HepG2 (cell line): ENCODE measurements around the gene EMILIN3. TPM values are rescaled to one million over a fixed set of nuclear protein-coding genes. Genes with fewer than 3 reads are reported as not detected.
A peak's percentile ranks its signal among the peaks of the same experiment; 100 is the strongest.

Experiments used
- ELF3 ChIP-seq: IDR thresholded peaks from 2 replicates; pipeline ENCODE4 v1.6.1; 2016; ENCODE audit warnings: missing genetic modification reagents, missing compliant biosample characterization
- ERF ChIP-seq: IDR thresholded peaks from 2 replicates; pipeline ENCODE4 v1.6.1; 2018; ENCODE audit warnings: missing biosample characterization, missing genetic modification reagents
- GABPA ChIP-seq, 2 experiments: IDR thresholded peaks; 2 replicates each; pipeline ENCODE4 v1.6.1; 2011 to 2016; ENCODE audit warnings: low read depth in 2 of 2, low read length in 1 of 2, missing biosample characterization in 1 of 2, missing genetic modification characterization in 1 of 2
- GPN1 ChIP-seq: sonication (generic); formaldehyde crosslinking; IDR thresholded peaks from 2 replicates; pipeline ENCODE4 v1.5.1; 2020; ENCODE audit warnings: missing genetic modification reagents, borderline replicate concordance
- MIXL1 ChIP-seq: IDR thresholded peaks from 2 replicates; pipeline ENCODE4 v1.6.1; 2016
- MYNN ChIP-seq: sonication (generic); formaldehyde crosslinking; IDR thresholded peaks from 2 replicates; pipeline ENCODE4 v1.4.0; 2020; ENCODE audit warnings: mild to moderate bottlenecking, low read depth, missing genetic modification reagents
- NR2F6 ChIP-seq, 2 experiments: IDR thresholded peaks; 2 replicates each; pipeline ENCODE4 v1.6.1; 2016; ENCODE audit warnings: antibody characterized with exemption in 1 of 2, mild to moderate bottlenecking in 1 of 2
- POLR2G ChIP-seq: fragments of 200-400 bp; formaldehyde crosslinking; IDR thresholded peaks from 2 replicates; pipeline ENCODE4 v1.6.1; 2018; ENCODE audit warnings: mild to moderate bottlenecking, low read depth, low read length, moderate library complexity
- SMC3 ChIP-seq: IDR thresholded peaks from 2 replicates; pipeline ENCODE4 v1.6.1; 2011; ENCODE audit warnings: low read length, improper control_type of control experiment
- THAP9 ChIP-seq: sonication (generic); formaldehyde crosslinking; IDR thresholded peaks from 2 replicates; pipeline ENCODE4; 2020; ENCODE audit warnings: missing genetic modification reagents, mild to moderate bottlenecking, borderline replicate concordance
- XBP1 ChIP-seq: sonication (generic); formaldehyde crosslinking; IDR thresholded peaks from 2 replicates; pipeline ENCODE4 v1.5.0; 2020; ENCODE audit warnings: missing genetic modification reagents
- ZMYM2 ChIP-seq: sonication (generic); formaldehyde crosslinking; IDR thresholded peaks from 2 replicates; pipeline ENCODE4 v1.8.0; 2022; ENCODE audit warnings: mild to moderate bottlenecking, missing genetic modification reagents
- ZMYM4 ChIP-seq: sonication (generic); formaldehyde crosslinking; IDR thresholded peaks from 2 replicates; pipeline ENCODE4 v1.8.1; 2023; ENCODE audit warnings: mild to moderate bottlenecking, missing genetic modification reagents
- ZNF280D ChIP-seq: sonication (generic); formaldehyde crosslinking; IDR thresholded peaks from 2 replicates; pipeline ENCODE4 v1.5.1; 2020; ENCODE audit warnings: mild to moderate bottlenecking, missing genetic modification reagents
- ZNF354B ChIP-seq: sonication (generic); formaldehyde crosslinking; IDR thresholded peaks from 2 replicates; pipeline ENCODE4 v1.8.0; 2022; ENCODE audit warnings: mild to moderate bottlenecking, missing genetic modification reagents
- ZNF768 ChIP-seq: sonication (generic); formaldehyde crosslinking; IDR thresholded peaks from 2 replicates; pipeline ENCODE4 v1.4.0; 2020; ENCODE audit warnings: missing genetic modification reagents
- ZSCAN31 ChIP-seq: sonication (generic); formaldehyde crosslinking; IDR thresholded peaks from 2 replicates; pipeline ENCODE4 v1.5.0; 2020; ENCODE audit warnings: low read depth, mild to moderate bottlenecking, missing genetic modification reagents
- polyA plus RNA-seq, 8 experiments: library from polyadenylated mRNA; depleted of rRNA in 3 of 8; stranded (reverse) in 7 of 8; unstranded in 1 of 8; fragments of >200 nt; fragmentation: Illumina TruSeq in 4 of 8; extraction: Trizol in 4 of 8; gene quantifications; 2 replicates each; pipeline versions ENCODE4 v1.2.1 to v1.2.3, GENCODE V29; 2011 to 2016; ENCODE audit warnings: low read depth in 4 of 8, missing spikeins in 1 of 8, mixed read lengths in 1 of 8; ENCODE audit not compliant: insufficient read depth in 1 of 8
- total RNA-seq, 5 experiments: library from RNA; depleted of rRNA; stranded (reverse); fragments of >200 nt; fragmentation: Illumina TruSeq; extraction: Trizol; gene quantifications; 2 replicates each; pipeline ENCODE4 v1.2.3, GENCODE V29; 2016; ENCODE audit warnings: low read depth in 1 of 5
- TF ChIP-seq, protein P1 (sequence below): sonication (generic); formaldehyde crosslinking; IDR thresholded peaks from 2 replicates; pipeline ENCODE4 v1.4.0; 2020; ENCODE audit warnings: missing genetic modification reagents
- TF ChIP-seq, protein P2 (sequence below): sonication (generic); formaldehyde crosslinking; IDR thresholded peaks from 2 replicates; pipeline ENCODE4 v1.9.0; 2021; ENCODE audit warnings: missing genetic modification reagents, mild to moderate bottlenecking, borderline replicate concordance

EMILIN3 gene
- total and polyA plus RNA-seq, 2 of the 13 experiments (the other 11 are each of a cell fraction or from before 2014, with no cell fraction given): 0.25 to 0.29 TPM

GRCh38 chr20:41395667-41396664, 29.3 kb upstream of the EMILIN3 start (continued):
- TF ChIP-seq, protein P1, sequence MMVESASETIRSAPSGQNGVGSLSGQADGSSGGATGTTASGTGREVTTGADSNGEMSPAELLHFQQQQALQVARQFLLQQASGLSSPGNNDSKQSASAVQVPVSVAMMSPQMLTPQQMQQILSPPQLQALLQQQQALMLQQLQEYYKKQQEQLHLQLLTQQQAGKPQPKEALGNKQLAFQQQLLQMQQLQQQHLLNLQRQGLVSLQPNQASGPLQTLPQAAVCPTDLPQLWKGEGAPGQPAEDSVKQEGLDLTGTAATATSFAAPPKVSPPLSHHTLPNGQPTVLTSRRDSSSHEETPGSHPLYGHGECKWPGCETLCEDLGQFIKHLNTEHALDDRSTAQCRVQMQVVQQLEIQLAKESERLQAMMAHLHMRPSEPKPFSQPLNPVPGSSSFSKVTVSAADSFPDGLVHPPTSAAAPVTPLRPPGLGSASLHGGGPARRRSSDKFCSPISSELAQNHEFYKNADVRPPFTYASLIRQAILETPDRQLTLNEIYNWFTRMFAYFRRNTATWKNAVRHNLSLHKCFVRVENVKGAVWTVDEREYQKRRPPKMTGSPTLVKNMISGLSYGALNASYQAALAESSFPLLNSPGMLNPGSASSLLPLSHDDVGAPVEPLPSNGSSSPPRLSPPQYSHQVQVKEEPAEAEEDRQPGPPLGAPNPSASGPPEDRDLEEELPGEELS (CRISPR knock-in tag): peak; percentile 21; the same call in 1 of the 2 replicates
- TF ChIP-seq ELF3 (peak; percentile 50; the same call in 1 of the 2 replicates), THAP9 (CRISPR knock-in tag) (no peak), ERF (CRISPR knock-in tag) (0 out of 2 replicates have a peak, but pooled peaks have one; percentile 42), MIXL1 (CRISPR knock-in tag) (0 out of 2 replicates have a peak, but pooled peaks have one; percentile 39), ZNF280D (0 out of 2 replicates have a peak, but pooled peaks have one; percentile 75), MYNN (CRISPR knock-in tag) (0 out of 2 replicates have a peak, but pooled peaks have one; percentile 44), ZNF768 (peak; percentile 71; the same call in 1 of the 2 replicates), XBP1 (peak; percentile 97), ZMYM4 (CRISPR knock-in tag) (no peak), SMC3 (0 out of 2 replicates have a peak, but pooled peaks have one; percentile 21), NR2F6 (IDR thresholded peaks at IDR 0.05) (no peak), NR2F6 (CRISPR knock-in tag; IDR thresholded peaks at IDR 0.05) (0 out of 2 replicates have a peak, but pooled peaks have one; percentile 21), GPN1 (0 out of 2 replicates have a peak, but pooled peaks have one; percentile 3), ZMYM2 (no peak; the same call in 1 of the 2 replicates), ZNF354B (CRISPR knock-in tag) (no peak), GABPA (IDR thresholded peaks at IDR 0.05; ENCODE audit: low read depth, low read length) (no peak), GABPA (CRISPR knock-in tag; IDR thresholded peaks at IDR 0.05; ENCODE audit: low read depth) (no peak), ZSCAN31 (CRISPR knock-in tag) (no peak; the same call in 1 of the 2 replicates), POLR2G (peak; percentile 42; the same call in 1 of the 2 replicates)
- TF ChIP-seq, protein P2, sequence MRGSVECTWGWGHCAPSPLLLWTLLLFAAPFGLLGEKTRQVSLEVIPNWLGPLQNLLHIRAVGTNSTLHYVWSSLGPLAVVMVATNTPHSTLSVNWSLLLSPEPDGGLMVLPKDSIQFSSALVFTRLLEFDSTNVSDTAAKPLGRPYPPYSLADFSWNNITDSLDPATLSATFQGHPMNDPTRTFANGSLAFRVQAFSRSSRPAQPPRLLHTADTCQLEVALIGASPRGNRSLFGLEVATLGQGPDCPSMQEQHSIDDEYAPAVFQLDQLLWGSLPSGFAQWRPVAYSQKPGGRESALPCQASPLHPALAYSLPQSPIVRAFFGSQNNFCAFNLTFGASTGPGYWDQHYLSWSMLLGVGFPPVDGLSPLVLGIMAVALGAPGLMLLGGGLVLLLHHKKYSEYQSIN (CRISPR knock-in tag): no peak
